K562 treated with DMSO at 1 percent for 4 hours (cell line): ENCODE results near the gene ILF3. TPM values are rescaled to one million over a fixed set of nuclear protein-coding genes. Genes with fewer than 3 reads are reported as not detected.

Experiments
- total RNA-seq: library from RNA; unstranded; fragments of 300-600 nt; gene quantifications from 2 replicates; pipeline ENCODE4 v1.2.3, GENCODE V29; 2022; ENCODE audit not compliant: insufficient read depth

Gene ILF3
- 192 and 224 TPM in 2 replicates for total RNA-seq

DNA sequence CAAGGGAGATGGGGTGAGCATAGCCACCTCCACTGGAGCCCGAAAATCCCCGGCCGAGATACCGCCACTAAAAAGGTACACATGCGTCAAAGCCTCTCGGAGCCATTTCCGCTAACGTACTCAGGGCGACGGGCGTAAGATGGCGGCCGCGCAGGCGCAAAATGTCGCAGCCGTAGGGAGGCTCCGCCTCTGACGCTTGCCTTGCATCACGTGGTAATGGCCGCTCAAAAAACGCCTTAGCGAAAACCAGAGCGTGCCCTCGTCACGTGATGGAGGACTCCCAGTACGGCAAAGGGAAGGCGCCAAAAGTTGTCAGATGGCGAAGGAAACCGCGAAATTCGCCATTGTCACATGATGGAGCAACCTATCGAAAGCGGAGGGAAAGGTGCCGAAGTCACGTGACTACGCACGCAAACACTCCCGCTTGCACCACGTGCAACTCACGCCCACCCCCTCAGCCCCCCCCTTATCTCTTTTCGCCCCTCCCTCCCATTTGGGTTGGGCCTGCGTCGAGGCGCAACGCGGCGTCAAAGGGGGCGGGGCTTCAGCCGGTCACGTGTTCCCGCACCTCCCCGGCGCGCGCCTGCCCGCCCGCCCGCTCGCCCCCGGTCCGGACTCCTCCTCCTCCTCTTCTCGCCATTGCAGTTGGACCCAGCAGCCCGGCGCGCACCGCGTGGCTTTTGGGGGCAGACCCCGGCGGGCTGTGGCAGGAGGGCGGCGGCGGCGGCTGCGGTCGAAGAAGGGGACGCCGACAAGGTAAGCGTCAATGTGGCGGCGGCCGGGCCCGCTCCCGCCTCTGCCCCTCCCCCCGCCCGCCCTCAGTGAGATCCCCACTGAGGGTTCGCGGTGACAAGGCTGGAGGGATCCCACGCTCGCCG is at the start of gene ILF3:
Gene ILF3, plus strand, starts transcription at position 615 of the 878 bp plus-strand sequence. CDS start 16,260 bp downstream, outside the sequence.

DNA sequence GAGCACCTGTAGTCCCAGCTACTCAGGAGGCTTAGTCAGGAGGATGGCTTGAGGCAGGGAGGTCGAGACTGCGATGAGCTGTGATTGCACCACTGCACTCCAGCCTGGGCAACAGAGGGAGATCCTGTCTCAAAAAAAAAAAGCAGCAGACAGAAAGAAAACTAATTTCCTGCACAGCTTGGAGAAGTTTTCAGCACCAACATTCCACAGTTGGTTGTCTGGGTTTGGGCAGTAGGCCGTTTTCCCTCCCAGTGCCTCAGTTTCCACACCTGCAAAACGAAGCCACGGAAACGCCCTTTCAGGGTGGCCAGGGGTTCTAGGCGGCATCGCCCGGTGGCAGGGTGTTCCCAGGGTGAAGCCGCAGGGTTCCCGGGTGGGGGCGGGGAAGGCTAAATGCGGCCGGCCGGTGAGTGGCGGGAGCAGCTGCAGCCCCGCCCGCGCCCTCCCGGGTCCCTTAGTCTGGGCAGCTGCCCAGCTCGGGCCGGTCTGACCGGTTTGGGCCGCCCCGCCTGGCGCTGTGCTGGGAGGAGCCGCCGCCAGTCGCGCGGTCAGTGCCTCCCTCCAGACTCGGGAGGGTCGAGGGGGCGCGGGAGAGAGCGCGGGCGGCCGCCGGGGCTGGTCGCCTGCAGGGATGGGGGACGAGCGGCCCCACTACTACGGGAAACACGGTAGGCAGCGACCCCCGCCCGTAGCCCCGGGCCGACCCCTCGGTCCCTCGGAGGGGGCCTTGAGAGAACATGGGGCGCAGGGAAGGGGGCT is 29.0 kb upstream of the ILF3 start, which contains the start of gene SLC44A2:
Gene SLC44A2, plus strand, starts transcription at position 551 of the 759 bp plus-strand sequence. Its CDS starts 81 bp downstream, at position 632.

DNA sequence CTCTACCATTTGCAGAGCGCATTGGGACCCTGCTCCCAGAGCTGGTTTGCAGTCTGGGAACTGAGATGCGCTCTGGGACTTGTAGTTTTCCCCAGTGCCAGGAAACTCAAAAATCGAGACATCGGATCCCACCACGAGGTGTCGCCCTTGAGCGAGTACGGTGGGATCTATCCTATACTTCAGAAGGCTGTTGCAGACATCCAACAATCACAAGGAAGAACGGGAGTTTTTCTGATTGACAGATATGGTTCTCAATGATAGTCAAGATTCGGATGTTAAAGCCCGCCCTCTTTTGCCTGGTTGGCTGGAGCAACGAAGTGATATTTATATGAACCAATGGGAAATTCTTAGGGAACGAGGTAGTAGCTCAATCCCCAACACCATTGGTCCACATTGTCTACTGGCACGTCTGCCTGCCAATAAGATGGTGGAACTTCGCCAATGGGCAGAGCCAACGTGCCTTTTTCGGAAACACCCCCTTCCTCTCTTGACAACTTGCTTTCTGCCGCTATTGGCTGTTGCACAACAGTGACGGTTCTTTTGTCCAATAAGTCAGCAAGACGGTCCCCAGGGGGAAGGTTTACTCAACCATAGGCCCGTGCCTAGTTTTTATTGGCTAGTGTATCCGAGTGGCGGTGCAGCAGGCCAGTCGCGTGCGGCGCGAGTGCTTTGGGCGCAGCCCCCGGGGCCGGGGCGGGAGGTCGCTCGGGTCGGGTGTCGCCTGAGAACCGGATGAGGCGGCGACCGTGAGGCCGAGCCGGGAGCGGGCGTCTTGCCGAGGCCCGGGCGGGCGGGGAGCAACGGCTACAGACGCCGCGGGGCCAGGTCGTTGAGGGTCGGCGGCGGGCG is 63.4 kb downstream of the ILF3 start, which contains the start of gene DNM2:
Gene DNM2, plus strand, starts transcription at position 724 of the 849 bp plus-strand sequence. CDS start 164 bp downstream, outside the sequence.

Other genes starting within 250 kb of the ILF3 start
- 8.9 and 20.3 TPM in 2 replicates for gene PDE4A, start 233.8 kb upstream of the ILF3 start, total RNA-seq
- gene KEAP1, start 151.0 kb upstream of the ILF3 start, total RNA-seq: 50.6 and 59.5 TPM in 2 replicates
- gene S1PR5, start 136.9 kb upstream of the ILF3 start, total RNA-seq: not detected in 2 replicates
- gene ATG4D, start 110.4 kb upstream of the ILF3 start, total RNA-seq: 64.0 and 67.0 TPM in 2 replicates
- gene KRI1, start 88.3 kb upstream of the ILF3 start, total RNA-seq: 31.8 and 31.9 TPM in 2 replicates
- 38.7 and 39.7 TPM in 2 replicates for gene CDKN2D, start 85.4 kb upstream of the ILF3 start, total RNA-seq
- not detected in 2 replicates for gene AP1M2, start 67.0 kb upstream of the ILF3 start, total RNA-seq
- gene SLC44A2, start 28.8 kb upstream of the ILF3 start, total RNA-seq: 34.4 and 49.9 TPM in 2 replicates
- 15.1 and 15.8 TPM in 2 replicates for gene QTRT1, start 47.1 kb downstream of the ILF3 start, total RNA-seq
- gene DNM2, start 63.7 kb downstream of the ILF3 start, total RNA-seq: 230 and 243 TPM in 2 replicates
- gene TMED1, start 181.9 kb downstream of the ILF3 start, total RNA-seq: 68.8 and 71.1 TPM in 2 replicates
- 1.3 TPM in 1 of 2 replicates, not detected in the other for gene C19orf38, start 194.1 kb downstream of the ILF3 start, total RNA-seq
- 70.4 and 78.1 TPM in 2 replicates for gene CARM1, start 217.2 kb downstream of the ILF3 start, total RNA-seq